Lower lobe of right lung (tissue), 2 donors: Measurements from ENCODE around the gene BTBD1. TPM values are rescaled to one million over a fixed set of nuclear protein-coding genes. Genes with fewer than 3 reads are reported as not detected.

ENCODE experiments used
- ATAC-seq, 2 donors: fragments of 200-7000 bp; cut with Tn5 transposase; one replicate each; pipeline ENCODE4 v1.9.1; 2020 to 2022; ENCODE audit warnings: mild to moderate bottlenecking in 2 of 2, moderate library complexity in 2 of 2
- DNase-seq: peaks from one replicate; pipeline ENCODE4 v3.0.0-alpha.2; 2020
- H3K27ac ChIP-seq: fragments of 200-600 bp; one replicate; pipeline ENCODE4 v1.8.0; 2022
- H3K27me3 ChIP-seq: fragments of 200-600 bp; one replicate; pipeline ENCODE4 v1.8.0; 2022; ENCODE audit warnings: low read depth
- H3K36me3 ChIP-seq: fragments of 200-600 bp; one replicate; pipeline ENCODE4 v1.8.0; 2022; ENCODE audit warnings: mild to moderate bottlenecking
- H3K4me1 ChIP-seq: fragments of 200-600 bp; one replicate; pipeline ENCODE4 v1.8.0; 2022
- H3K4me3 ChIP-seq: fragments of 200-600 bp; one replicate; pipeline ENCODE4 v1.8.0; 2022; ENCODE audit warnings: mild to moderate bottlenecking
- H3K9me3 ChIP-seq: fragments of 200-600 bp; one replicate; pipeline ENCODE4 v1.8.0; 2022
- CTCF ChIP-seq: fragments of 200-600 bp; IDR thresholded peaks from one replicate; pipeline ENCODE4 v1.8.0; 2022; ENCODE audit warnings: antibody characterized with exemption, mild to moderate bottlenecking
- intact Hi-C: fragments of 100-400 bp; cut with DNase I; formaldehyde crosslinking; loops from one replicate; pipeline ENCODE4 v1.11.0; 2022
- total RNA-seq: library from RNA; stranded (reverse); fragmentation: NEBNext Ultra II Directional; extraction: Animal tissue kit (Norgen Biotek cat#: 25700); gene quantifications from one replicate; pipeline ENCODE4 v1.2.1, GENCODE V29; 2021
- donor health status: DM: no; HTN: yes; CAD: no; lungs with severe emphysema.

Gene BTBD1
- total RNA-seq, 1 donor from 2014 or later, result 43.0 TPM

- H3K27me3 ChIP-seq, result peaks cover 8% of the 10 kb centered on the region
- no peaks in the 10 kb centered on the region for H3K9me3 ChIP-seq
- DNase-seq, result peak; percentile 87
- H3K4me3 ChIP-seq, result peak overlapping the region; percentile 73
- TF ChIP-seq CTCF, result no peak
- peaks cover 41% of the 10 kb centered on the region for H3K4me1 ChIP-seq
- peak overlapping the region; percentile 92 for H3K27ac ChIP-seq
- ATAC-seq, result peak; percentile 83 to 92
- no peaks in the 10 kb centered on the region for H3K36me3 ChIP-seq
- intact Hi-C loops, result no loop called here
Observed at GRCh38 chr15:83108266-83109219, 41.5 kb upstream of the BTBD1 start.

- DNase-seq (peak; percentile 48), ATAC-seq (peak in 1 of 2 donors; percentile 28)
- Histone ChIP-seq H3K4me1 (peaks cover 34% of the 10 kb centered on the region), H3K9me3 (no peaks in the 10 kb centered on the region), H3K4me3 (peak overlapping the region; percentile 73), H3K27ac (peak overlapping the region; percentile 92), H3K36me3 (no peaks in the 10 kb centered on the region), H3K27me3 (peaks cover 8% of the 10 kb centered on the region)
- intact Hi-C loops, result no loop called here
- TF ChIP-seq CTCF, result no peak
Observed at GRCh38 chr15:83107841-83108181, 40.8 kb upstream of the BTBD1 start.

- DNase-seq (peak; percentile 64), ATAC-seq (peak; percentile 39 to 46)
- TF ChIP-seq CTCF, result no peak
- Histone ChIP-seq H3K4me3 (peak within 1 kb of the TSS; percentile 73), H3K36me3 (no peaks in the 10 kb centered on the region), H3K9me3 (no peaks in the 10 kb centered on the region), H3K27me3 (peaks cover 8% of the 10 kb centered on the region), H3K27ac (peak within 1 kb of the TSS; percentile 92), H3K4me1 (peaks cover 33% of the 10 kb centered on the region)
- intact Hi-C loops, result no loop called here
Observed at GRCh38 chr15:83106994-83107840, 40.2 kb upstream of the BTBD1 start, which contains the start of gene TM6SF1. Gene TM6SF1 (plus strand): TSS chr15:83107645. CDS start chr15:83107681, 36 bp downstream.

- Histone ChIP-seq H3K4me3 (no peak overlapping the region), H3K27ac (no peak overlapping the region), H3K27me3 (peaks cover 8% of the 10 kb centered on the region), H3K4me1 (peaks cover 32% of the 10 kb centered on the region), H3K9me3 (no peaks in the 10 kb centered on the region), H3K36me3 (no peaks in the 10 kb centered on the region)
- intact Hi-C loops, result no loop called here
- ATAC-seq (no peak), DNase-seq (no peak)
- TF ChIP-seq CTCF, result no peak
Observed at GRCh38 chr15:83105440-83105839, 38.4 kb upstream of the BTBD1 start.

- H3K36me3 ChIP-seq, result no peaks in the 10 kb centered on the region
- DNase-seq, result no peak
- ATAC-seq, result no peak
- H3K27me3 ChIP-seq, result peaks cover 8% of the 10 kb centered on the region
- H3K9me3 ChIP-seq, result no peaks in the 10 kb centered on the region
- no peak overlapping the region for H3K27ac ChIP-seq
- H3K4me1 ChIP-seq, result peaks cover 31% of the 10 kb centered on the region
- intact Hi-C loops, result no loop called here
- no peak for TF ChIP-seq CTCF
- H3K4me3 ChIP-seq, result no peak overlapping the region
Observed at GRCh38 chr15:83104141-83104540, 37.1 kb upstream of the BTBD1 start.
